Measurements from ENCODE around the gene PCDHGC3. TPM values are rescaled to one million over a fixed set of nuclear protein-coding genes. Genes with fewer than 3 reads are reported as not detected.

The PCDHGC3 gene
- total RNA-seq, 4 donors from 2014 or later = 6.0 to 17.0 (median 13.6) TPM

- in situ Hi-C loops (cut with MboI; ENCODE audit: low pct_ligation_motif_present in 1 of 4, low pct_unique_long_range_greater_than_20kb in 1 of 4, low sequenced_read_pairs in 3 of 4) (no loop called here), intact Hi-C loops (cut with DNase I; ENCODE audit: low total_unique reads) (loop anchor here (5.0 kb wide), 1 partner anchor 34 kb away; no protein-coding TSS in a partner anchor)
- H3K9me3 ChIP-seq = no peaks in the 10 kb centered on the region
- H3K4me3 ChIP-seq = peak overlapping the region in 3 of 4 donors; percentile 16 to 63 (median 20)
- H3K27me3 ChIP-seq = peaks cover 7% of the 10 kb centered on the region
- TF ChIP-seq CTCF (IDR thresholded peaks at IDR 0.05) (peak; percentile 23 to 59 (median 51)), EP300 (IDR thresholded peaks at IDR 0.05; ENCODE audit: low read depth) (no peak), POLR2AphosphoS5 (IDR thresholded peaks at IDR 0.05) (no peak), POLR2A (IDR thresholded peaks at IDR 0.05) (no peak)
- peaks cover 5 to 52% (median 24%) of the 10 kb centered on the region in 4 donors for H3K4me1 ChIP-seq
- peak; percentile 87 for DNase-seq
- no peaks in the 10 kb centered on the region for H3K36me3 ChIP-seq
- no peak overlapping the region for H3K27ac ChIP-seq
- 23% methylated on average over 20 of the region's 20 CpGs; no CpG with 5 or more reads in 1 of the 2 donors for WGBS, 2 donors (ENCODE audit: low coverage in 1 of 2)
Measured at GRCh38 chr5:141478321-141478945, 2.7 kb downstream of the PCDHGC3 start.

- no peak overlapping the region for H3K4me3 ChIP-seq
- peaks cover 13 to 65% (median 28%) of the 10 kb centered on the region in 4 donors for H3K4me1 ChIP-seq
- peaks cover 11% of the 10 kb centered on the region for H3K27me3 ChIP-seq
- H3K9me3 ChIP-seq = no peaks in the 10 kb centered on the region
- no peaks in the 10 kb centered on the region for H3K36me3 ChIP-seq
- in situ Hi-C loops (cut with MboI; ENCODE audit: low pct_ligation_motif_present in 1 of 4, low pct_unique_long_range_greater_than_20kb in 1 of 4, low sequenced_read_pairs in 3 of 4) (no loop called here), intact Hi-C loops (cut with DNase I; ENCODE audit: low total_unique reads) (loop anchor here (5.0 kb wide), 1 partner anchor 33 kb away; no protein-coding TSS in a partner anchor)
- TF ChIP-seq POLR2A (IDR thresholded peaks at IDR 0.05) (no peak), POLR2AphosphoS5 (IDR thresholded peaks at IDR 0.05) (no peak), CTCF (IDR thresholded peaks at IDR 0.05) (no peak), EP300 (IDR thresholded peaks at IDR 0.05; ENCODE audit: low read depth) (no peak)
- no peak for DNase-seq
- no peak overlapping the region for H3K27ac ChIP-seq
Measured at GRCh38 chr5:141479776-141480175, 4.0 kb downstream of the PCDHGC3 start.

- intact Hi-C loops (cut with DNase I; ENCODE audit: low total_unique reads) (no loop called here), in situ Hi-C loops (cut with MboI; ENCODE audit: low pct_ligation_motif_present in 1 of 4, low pct_unique_long_range_greater_than_20kb in 1 of 4, low sequenced_read_pairs in 3 of 4) (no loop called here)
- Histone ChIP-seq H3K9me3 (no peaks in the 10 kb centered on the region), H3K4me3 (no peak overlapping the region), H3K4me1 (peaks cover 8 to 43% (median 14%) of the 10 kb centered on the region in 4 donors), H3K36me3 (no peaks in the 10 kb centered on the region), H3K27ac (no peak overlapping the region), H3K27me3 (peaks cover 13% of the 10 kb centered on the region)
- 72% methylated on average over 3 of the region's 3 CpGs; no CpG with 5 or more reads in 1 of the 2 donors for WGBS, 2 donors (ENCODE audit: low coverage in 1 of 2)
- DNase-seq = no peak
- no peak for TF ChIP-seq POLR2A (IDR thresholded peaks at IDR 0.05)
- no peak for TF ChIP-seq POLR2AphosphoS5 (IDR thresholded peaks at IDR 0.05)
- TF ChIP-seq EP300 (IDR thresholded peaks at IDR 0.05; ENCODE audit: low read depth) = no peak
- no peak for TF ChIP-seq CTCF (IDR thresholded peaks at IDR 0.05)
Measured at GRCh38 chr5:141483902-141484301, 8.1 kb downstream of the PCDHGC3 start.

- 37 to 39% methylated on average over 3 to 4 of the region's 4 CpGs for WGBS, 2 donors (ENCODE audit: low coverage in 1 of 2)
- H3K36me3 ChIP-seq = no peaks in the 10 kb centered on the region
- peak overlapping the region in 3 of 4 donors; percentile 18 to 49 (median 32) for H3K4me3 ChIP-seq
- H3K4me1 ChIP-seq = peaks cover 8 to 39% (median 13%) of the 10 kb centered on the region in 4 donors
- no peak overlapping the region for H3K27ac ChIP-seq
- H3K9me3 ChIP-seq = no peaks in the 10 kb centered on the region
- no peak for DNase-seq
- intact Hi-C loops (cut with DNase I; ENCODE audit: low total_unique reads) = no loop called here
- in situ Hi-C loops (cut with MboI; ENCODE audit: low pct_ligation_motif_present in 1 of 4, low pct_unique_long_range_greater_than_20kb in 1 of 4, low sequenced_read_pairs in 3 of 4) = no loop called here
- H3K27me3 ChIP-seq = peaks cover 13% of the 10 kb centered on the region
- no peak for TF ChIP-seq POLR2AphosphoS5 (IDR thresholded peaks at IDR 0.05)
- TF ChIP-seq POLR2A (IDR thresholded peaks at IDR 0.05) = no peak
- TF ChIP-seq EP300 (IDR thresholded peaks at IDR 0.05; ENCODE audit: low read depth) = no peak
- TF ChIP-seq CTCF (IDR thresholded peaks at IDR 0.05) = no peak
Measured at GRCh38 chr5:141484310-141484640, 8.5 kb downstream of the PCDHGC3 start.

Data from transverse colon (tissue), 4 donors.